CD14-positive monocyte (primary cell): ENCODE results near the gene KIAA1755. TPM values are rescaled to one million over a fixed set of nuclear protein-coding genes. Genes with fewer than 3 reads are reported as not detected.

ENCODE experiments used
- DNase-seq, 3 donors: peaks; one replicate each; pipeline ENCODE4 v3.0.0-alpha.2; 2011 to 2022
- H2AFZ ChIP-seq: 2 replicates; pipeline ENCODE4 v1.6.0; 2012; ENCODE audit warnings: mild to moderate bottlenecking, low read depth, low read length, inconsistent platforms; ENCODE audit not compliant: insufficient read depth, poor library complexity, severe bottlenecking
- H3K27ac ChIP-seq, 2 donors: 1 replicate in 1 of 2; 2 replicates in 1 of 2; pipeline ENCODE4 v1.5.1; 2012 to 2013; ENCODE audit warnings: low read length in 2 of 2, control low read depth in 1 of 2, inconsistent platforms in 1 of 2, low read depth in 1 of 2, mild to moderate bottlenecking in 1 of 2
- H3K27me3 ChIP-seq, 2 donors: one replicate each; pipeline versions ENCODE4 v1.6.0 to v1.6.1; 2011 to 2013; ENCODE audit warnings: low read length in 2 of 2; ENCODE audit not compliant: control insufficient read depth in 2 of 2, insufficient read depth in 2 of 2
- H3K36me3 ChIP-seq, 2 donors: replicated peaks in 1 of 2; 1 replicate in 1 of 2; 2 replicates in 1 of 2; pipeline versions ENCODE4 v1.5.1 to v1.6.1; 2012 to 2013; ENCODE audit warnings: low read length in 2 of 2, control low read depth in 1 of 2, inconsistent platforms in 1 of 2, mild to moderate bottlenecking in 1 of 2; ENCODE audit not compliant: insufficient read depth in 2 of 2, control insufficient read depth in 1 of 2
- H3K4me1 ChIP-seq, 2 donors: 1 replicate in 1 of 2; 2 replicates in 1 of 2; pipeline versions ENCODE4 v1.5.1 to v1.6.1; 2012 to 2013; ENCODE audit warnings: low read length in 2 of 2, control low read depth in 1 of 2, inconsistent platforms in 1 of 2, mild to moderate bottlenecking in 1 of 2, moderate library complexity in 1 of 2; ENCODE audit not compliant: insufficient read depth in 2 of 2, control insufficient read depth in 1 of 2
- H3K4me2 ChIP-seq: replicated peaks from 2 replicates; pipeline ENCODE3; 2012; ENCODE audit warnings: low read length, moderate library complexity, mild to moderate bottlenecking; ENCODE audit not compliant: poor library complexity, severe bottlenecking; ENCODE audit errors: extremely low read depth
- H3K4me3 ChIP-seq, 3 experiments: fragments of 200-600 bp in 1 of 3; sonication (generic) in 1 of 3; replicated peaks in 1 of 3; 1 replicate in 2 of 3; 2 replicates in 1 of 3; pipeline ENCODE4 v1.5.1; 2011 to 2013; ENCODE audit warnings: low read length in 3 of 3, mild to moderate bottlenecking in 3 of 3, control low read depth in 2 of 3, low read depth in 2 of 3, inconsistent platforms in 1 of 3, moderate library complexity in 1 of 3
- H3K79me2 ChIP-seq: 2 replicates; pipeline ENCODE4 v1.6.0; 2012; ENCODE audit warnings: mild to moderate bottlenecking, control low read depth, inconsistent platforms, low read length, moderate library complexity; ENCODE audit not compliant: insufficient read depth
- H3K9ac ChIP-seq: 2 replicates; pipeline ENCODE4 v1.6.0; 2017; ENCODE audit warnings: low read length, mild to moderate bottlenecking; ENCODE audit not compliant: insufficient read depth, poor library complexity, severe bottlenecking
- H3K9me3 ChIP-seq, 2 donors: replicated peaks in 1 of 2; 1 replicate in 1 of 2; 2 replicates in 1 of 2; pipeline versions ENCODE4 v1.5.1 to v1.6.1; 2012 to 2013; ENCODE audit warnings: low read length in 2 of 2, control low read depth in 1 of 2; ENCODE audit not compliant: control insufficient read depth in 1 of 2, insufficient read depth in 1 of 2
- H4K20me1 ChIP-seq: 2 replicates; pipeline ENCODE4 v1.6.0; 2012; ENCODE audit warnings: mild to moderate bottlenecking, low read length, control low read depth, moderate library complexity; ENCODE audit not compliant: insufficient read depth
- H3K27ac Mint-ChIP-seq, 7 donors: one replicate each; pipeline ENCODE4 v1.8.0; 2020; ENCODE audit warnings: mild to moderate bottlenecking in 7 of 7, mixed read lengths in 7 of 7, moderate library complexity in 6 of 7, inconsistent platforms in 2 of 7
- H3K27me3 Mint-ChIP-seq, 3 donors: one replicate each; pipeline ENCODE4 v1.8.0; 2021 to 2022; ENCODE audit warnings: low read depth in 3 of 3, mild to moderate bottlenecking in 3 of 3, mixed read lengths in 3 of 3, moderate library complexity in 3 of 3, inconsistent platforms in 1 of 3
- H3K36me3 Mint-ChIP-seq, 2 donors: one replicate each; pipeline ENCODE4 v1.8.0; 2020; ENCODE audit warnings: mixed read lengths in 2 of 2, inconsistent platforms in 1 of 2, mild to moderate bottlenecking in 1 of 2
- H3K4me1 Mint-ChIP-seq: one replicate; pipeline ENCODE4 v1.8.0; 2020; ENCODE audit warnings: mild to moderate bottlenecking, mixed read lengths
- H3K4me3 Mint-ChIP-seq, 2 donors: one replicate each; pipeline ENCODE4 v1.8.0; 2020; ENCODE audit warnings: mild to moderate bottlenecking in 2 of 2, mixed read lengths in 2 of 2, moderate library complexity in 1 of 2
- H3K9me3 Mint-ChIP-seq, 7 donors: one replicate each; pipeline ENCODE4 v1.8.0; 2020 to 2022; ENCODE audit warnings: mixed read lengths in 7 of 7, mild to moderate bottlenecking in 6 of 7, moderate library complexity in 6 of 7, inconsistent platforms in 2 of 7
- CTCF ChIP-seq: fragments of 200-600 bp; IDR thresholded peaks from one replicate; pipeline ENCODE4 v1.8.0; 2022; ENCODE audit warnings: antibody characterized with exemption, mild to moderate bottlenecking
- WGBS: methylation state at CpG from one replicate; pipeline ENCODE4 v1.1.5; 2013; ENCODE audit warnings: missing lambda C conversion rate; ENCODE audit not compliant: insufficient coverage; 5-methylcytosine and 5-hydroxymethylcytosine counted together
- intact Hi-C, 2 donors: fragments of 100-400 bp; cut with micrococcal nuclease; formaldehyde crosslinking; loops; one replicate each; pipeline versions ENCODE4 v1.15.0 to v1.15.1; 2023
- polyA plus RNA-seq, 3 donors: library from polyadenylated mRNA; depleted of rRNA in 1 of 3; unstranded in 2 of 3; stranded (reverse) in 1 of 3; fragments of 300-500 nt in 2 of 3; fragments of >200 nt in 1 of 3; fragmentation: Illumina TruSeq in 2 of 3; gene quantifications; 1 replicate in 2 of 3; 2 replicates in 1 of 3; pipeline ENCODE4 v1.2.3, GENCODE V29; 2012 to 2021

Gene KIAA1755
- polyA plus RNA-seq, 3 donors: not detected

DNA sequence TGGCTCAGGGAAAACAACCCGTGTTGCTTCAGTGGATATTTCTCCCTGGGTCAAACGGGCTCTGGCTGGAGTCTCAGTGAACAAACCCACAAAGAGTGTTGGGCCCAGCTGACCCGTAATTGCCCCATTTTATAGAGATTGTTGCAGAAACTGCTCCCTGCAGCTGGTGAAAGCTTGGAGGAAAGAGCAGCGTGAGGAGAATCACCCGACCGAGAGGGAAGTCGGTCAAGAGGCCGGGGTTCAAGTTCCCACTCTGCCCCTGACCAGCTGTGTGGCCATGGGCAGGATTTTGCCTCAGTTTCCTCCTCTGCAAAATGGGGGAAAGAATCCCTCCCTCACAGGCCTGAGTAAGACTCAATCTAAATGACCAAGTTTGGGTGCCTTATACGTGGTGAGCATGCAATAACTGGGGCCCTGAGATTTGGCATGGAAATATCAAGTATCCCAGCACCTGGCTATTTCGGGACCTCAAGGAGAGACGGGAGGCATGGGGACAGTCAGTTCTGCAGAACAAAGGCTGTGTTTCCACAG, 93.8 kb downstream of the KIAA1755 start:
- Mint-ChIP-seq H3K9me3 (peaks cover 0 to 4% (median 0%) of the 10 kb centered on the region in 7 donors), H3K27ac (peak overlapping the region in 5 of 7 donors; percentile 24 to 99 (median 41)), H3K4me1 (peaks cover 59% of the 10 kb centered on the region), H3K4me3 (no peak overlapping the region), H3K27me3 (peaks cover 2 to 6% (median 2%) of the 10 kb centered on the region in 3 donors), H3K36me3 (peaks cover 0 to 4% of the 10 kb centered on the region in 2 donors)
- H3K4me3 ChIP-seq: no peak overlapping the region
- no peak overlapping the region for H2AFZ ChIP-seq
- H3K4me1 ChIP-seq: peaks cover 49 to 58% of the 10 kb centered on the region in 2 donors
- H3K79me2 ChIP-seq: no peaks in the 10 kb centered on the region
- H3K9ac ChIP-seq: no peak overlapping the region
- TF ChIP-seq CTCF: no peak
- H4K20me1 ChIP-seq: no peaks in the 10 kb centered on the region
- no peaks in the 10 kb centered on the region for H3K9me3 ChIP-seq
- H3K4me2 ChIP-seq: no peak overlapping the region
- no peak for DNase-seq
- WGBS: 76% methylated on average over 10 of the region's 11 CpGs
- intact Hi-C loops: loop anchor here (5.0 kb wide), 6 partner anchors 36 to 109 kb away; no protein-coding TSS in a partner anchor
- no peaks in the 10 kb centered on the region for H3K27me3 ChIP-seq
- H3K27ac ChIP-seq: peak overlapping the region in 1 of 2 donors; percentile 96
- no peaks in the 10 kb centered on the region for H3K36me3 ChIP-seq

GRCh38 chr20:38165966-38166702, 94.4 kb downstream of the KIAA1755 start:
- H3K27ac Mint-ChIP-seq: peak overlapping the region in 5 of 7 donors; percentile 37 to 83 (median 69)
- no peak overlapping the region for H3K9ac ChIP-seq

More at GRCh38 chr20:38165966-38166702, 94.4 kb downstream of the KIAA1755 start:
- no peak for DNase-seq
- H3K9me3 Mint-ChIP-seq: peaks cover 0 to 4% (median 0%) of the 10 kb centered on the region in 7 donors
- no peaks in the 10 kb centered on the region for H3K36me3 ChIP-seq
- H2AFZ ChIP-seq: no peak overlapping the region
- intact Hi-C loops: loop anchor here (2.0 to 5.0 kb wide), 7 partner anchors 36 to 109 kb away; no protein-coding TSS in a partner anchor
- no peaks in the 10 kb centered on the region for H3K79me2 ChIP-seq
- no peak overlapping the region for H3K4me3 ChIP-seq
- no peak overlapping the region for H3K27ac ChIP-seq
- no peaks in the 10 kb centered on the region for H4K20me1 ChIP-seq
- peaks cover 2 to 6% (median 2%) of the 10 kb centered on the region in 3 donors for H3K27me3 Mint-ChIP-seq
- no peaks in the 10 kb centered on the region for H3K9me3 ChIP-seq
- no peaks in the 10 kb centered on the region for H3K27me3 ChIP-seq
- WGBS: 97% methylated on average over 7 of the region's 11 CpGs
- H3K4me1 ChIP-seq: peaks cover 49 to 58% of the 10 kb centered on the region in 2 donors
- no peak overlapping the region for H3K4me3 Mint-ChIP-seq
- peaks cover 0 to 4% of the 10 kb centered on the region in 2 donors for H3K36me3 Mint-ChIP-seq
- no peak overlapping the region for H3K4me2 ChIP-seq
- no peak for TF ChIP-seq CTCF
- peaks cover 59% of the 10 kb centered on the region for H3K4me1 Mint-ChIP-seq
